Naive B cell (primary cell): ENCODE data around the gene FGF7. TPM values are rescaled to one million over a fixed set of nuclear protein-coding genes. Genes with fewer than 3 reads are reported as not detected.

Experiments
- ATAC-seq, 2 donors: fragments of 150-1000 bp; cut with Tn5 transposase; 2 replicates each; pipeline ENCODE4 v1.10.0; 2021; ENCODE audit warnings: low read depth in 2 of 2, mild to moderate bottlenecking in 2 of 2, moderate library complexity in 2 of 2
- DNase-seq: peaks from one replicate; pipeline ENCODE4 v3.0.0; 2022
- H3K27ac Mint-ChIP-seq, 6 donors: one replicate each; pipeline ENCODE4 v1.8.0; 2020 to 2022; ENCODE audit warnings: mild to moderate bottlenecking in 6 of 6, mixed read lengths in 6 of 6, moderate library complexity in 5 of 6, inconsistent platforms in 2 of 6
- H3K27me3 Mint-ChIP-seq, 3 donors: one replicate each; pipeline ENCODE4 v1.8.0; 2021 to 2022; ENCODE audit warnings: mixed read lengths in 3 of 3, mild to moderate bottlenecking in 1 of 3
- H3K36me3 Mint-ChIP-seq, 2 donors: one replicate each; pipeline ENCODE4 v1.8.0; 2020 to 2022; ENCODE audit warnings: mixed read lengths in 2 of 2, inconsistent platforms in 1 of 2, mild to moderate bottlenecking in 1 of 2
- H3K4me1 Mint-ChIP-seq, 3 donors: one replicate each; pipeline ENCODE4 v1.8.0; 2020 to 2022; ENCODE audit warnings: mixed read lengths in 3 of 3, inconsistent platforms in 1 of 3, mild to moderate bottlenecking in 1 of 3, moderate library complexity in 1 of 3
- H3K4me3 Mint-ChIP-seq, 8 donors: one replicate each; pipeline ENCODE4 v1.8.0; 2020 to 2022; ENCODE audit warnings: mild to moderate bottlenecking in 8 of 8, mixed read lengths in 8 of 8, moderate library complexity in 8 of 8, inconsistent platforms in 2 of 8
- H3K9me3 Mint-ChIP-seq, 7 donors: one replicate each; pipeline ENCODE4 v1.8.0; 2020 to 2022; ENCODE audit warnings: mixed read lengths in 7 of 7, mild to moderate bottlenecking in 5 of 7, inconsistent platforms in 2 of 7, moderate library complexity in 1 of 7
- polyA plus RNA-seq, 6 donors: library from polyadenylated mRNA; unstranded; fragments of 300-500 nt; fragmentation: Illumina TruSeq; gene quantifications; one replicate each; pipeline ENCODE4 v1.2.3, GENCODE V29; 2021; ENCODE audit warnings: low read depth in 6 of 6

The FGF7 gene
- polyA plus RNA-seq, 6 donors from 2014 or later = not detected

GRCh38 chr15:49421991-49422390 is 1.1 kb upstream of the FGF7 start:
- peak overlapping the region in 6 of 8 donors; percentile 4 to 48 (median 26) for H3K4me3 Mint-ChIP-seq
- ATAC-seq (peak in 1 of 2 donors; percentile 28), DNase-seq (peak; percentile 42)
- peaks cover 0 to under 1% (median 0%) of the 10 kb centered on the region in 3 donors for H3K27me3 Mint-ChIP-seq
- no peaks in the 10 kb centered on the region for H3K36me3 Mint-ChIP-seq
- H3K4me1 Mint-ChIP-seq = peaks cover 4 to 8% (median 5%) of the 10 kb centered on the region in 3 donors
- peak overlapping the region in 5 of 6 donors; percentile 39 to 97 (median 87) for H3K27ac Mint-ChIP-seq
- peaks cover 0 to 2% (median 0%) of the 10 kb centered on the region in 7 donors for H3K9me3 Mint-ChIP-seq

- ATAC-seq = no peak
- peaks cover 0 to 2% (median 0%) of the 10 kb centered on the region in 7 donors for H3K9me3 Mint-ChIP-seq
- H3K4me1 Mint-ChIP-seq = peaks cover 4 to 8% (median 5%) of the 10 kb centered on the region in 3 donors
- H3K36me3 Mint-ChIP-seq = no peaks in the 10 kb centered on the region
- no peaks in the 10 kb centered on the region for H3K27me3 Mint-ChIP-seq
- no peak for DNase-seq
- H3K4me3 Mint-ChIP-seq = no peak overlapping the region
- no peak overlapping the region for H3K27ac Mint-ChIP-seq
These were observed 984 bp downstream of the FGF7 start for GRCh38 chr15:49423901-49424550.

- Mint-ChIP-seq H3K4me3 (no peak overlapping the region), H3K27ac (no peak overlapping the region), H3K9me3 (peaks cover 0 to 2% (median 0%) of the 10 kb centered on the region in 7 donors), H3K4me1 (peaks cover 4 to 8% (median 5%) of the 10 kb centered on the region in 3 donors), H3K36me3 (no peaks in the 10 kb centered on the region), H3K27me3 (no peaks in the 10 kb centered on the region)
- ATAC-seq = no peak
- DNase-seq = no peak
These were observed 1.9 kb downstream of the FGF7 start for GRCh38 chr15:49424954-49425353.

- H3K9me3 Mint-ChIP-seq = no peaks in the 10 kb centered on the region
- no peak overlapping the region for H3K27ac Mint-ChIP-seq
- no peak for ATAC-seq
- H3K4me3 Mint-ChIP-seq = no peak overlapping the region
- no peaks in the 10 kb centered on the region for H3K36me3 Mint-ChIP-seq
- no peak for DNase-seq
- H3K27me3 Mint-ChIP-seq = no peaks in the 10 kb centered on the region
- no peaks in the 10 kb centered on the region for H3K4me1 Mint-ChIP-seq
These were observed 4.3 kb downstream of the FGF7 start for GRCh38 chr15:49427372-49427771.

- H3K27me3 Mint-ChIP-seq = no peaks in the 10 kb centered on the region
These were observed 5.5 kb downstream of the FGF7 start for GRCh38 chr15:49428409-49429095.

GRCh38 chr15:49430046-49430445 is 7.0 kb downstream of the FGF7 start:
- Mint-ChIP-seq H3K27me3 (no peaks in the 10 kb centered on the region), H3K9me3 (no peaks in the 10 kb centered on the region), H3K27ac (no peak overlapping the region), H3K4me1 (no peaks in the 10 kb centered on the region), H3K4me3 (no peak overlapping the region), H3K36me3 (no peaks in the 10 kb centered on the region)
- no peak for DNase-seq
- no peak for ATAC-seq

More at GRCh38 chr15:49428409-49429095, 5.5 kb downstream of the FGF7 start:
- H3K36me3 Mint-ChIP-seq = no peaks in the 10 kb centered on the region
- ATAC-seq (no peak), DNase-seq (no peak)
- H3K4me3 Mint-ChIP-seq = no peak overlapping the region
- H3K4me1 Mint-ChIP-seq = no peaks in the 10 kb centered on the region
- no peaks in the 10 kb centered on the region for H3K9me3 Mint-ChIP-seq
- no peak overlapping the region for H3K27ac Mint-ChIP-seq

- no peaks in the 10 kb centered on the region for H3K36me3 Mint-ChIP-seq
- no peak for ATAC-seq
- no peak overlapping the region for H3K4me3 Mint-ChIP-seq
- no peaks in the 10 kb centered on the region for H3K27me3 Mint-ChIP-seq
- no peaks in the 10 kb centered on the region for H3K9me3 Mint-ChIP-seq
- H3K27ac Mint-ChIP-seq = no peak overlapping the region
- H3K4me1 Mint-ChIP-seq = peaks cover 8 to 22% (median 19%) of the 10 kb centered on the region in 3 donors
- DNase-seq = no peak
These were observed 12.1 kb downstream of the FGF7 start for GRCh38 chr15:49435174-49435573.

GRCh38 chr15:49436751-49437150 is 13.7 kb downstream of the FGF7 start:
- H3K27me3 Mint-ChIP-seq = no peaks in the 10 kb centered on the region
- DNase-seq (no peak), ATAC-seq (no peak)
- H3K27ac Mint-ChIP-seq = no peak overlapping the region
- H3K36me3 Mint-ChIP-seq = no peaks in the 10 kb centered on the region
- no peaks in the 10 kb centered on the region for H3K9me3 Mint-ChIP-seq
- no peak overlapping the region for H3K4me3 Mint-ChIP-seq
- peaks cover 8 to 22% (median 19%) of the 10 kb centered on the region in 3 donors for H3K4me1 Mint-ChIP-seq

- Mint-ChIP-seq H3K9me3 (no peaks in the 10 kb centered on the region), H3K4me1 (peaks cover 8 to 22% (median 19%) of the 10 kb centered on the region in 3 donors), H3K27me3 (no peaks in the 10 kb centered on the region), H3K36me3 (no peaks in the 10 kb centered on the region), H3K27ac (peak overlapping the region in 5 of 6 donors; percentile 1 to 81 (median 29)), H3K4me3 (peak overlapping the region in 3 of 8 donors; percentile 3 to 7 (median 5))
- ATAC-seq (peak in 1 of 2 donors; percentile 33), DNase-seq (no peak)
These were observed 16.1 kb downstream of the FGF7 start for GRCh38 chr15:49438962-49439631.

GRCh38 chr15:49439678-49440395 is 16.8 kb downstream of the FGF7 start:
- H3K4me3 Mint-ChIP-seq = no peak overlapping the region

GRCh38 chr15:49441356-49441755 is 18.3 kb downstream of the FGF7 start:
- no peak for DNase-seq
- Mint-ChIP-seq H3K27me3 (no peaks in the 10 kb centered on the region), H3K36me3 (no peaks in the 10 kb centered on the region), H3K27ac (no peak overlapping the region), H3K4me3 (no peak overlapping the region), H3K4me1 (peaks cover 8 to 22% (median 19%) of the 10 kb centered on the region in 3 donors), H3K9me3 (no peaks in the 10 kb centered on the region)
- no peak for ATAC-seq

More at GRCh38 chr15:49439678-49440395, 16.8 kb downstream of the FGF7 start:
- no peak for ATAC-seq
- Mint-ChIP-seq H3K27me3 (no peaks in the 10 kb centered on the region), H3K36me3 (no peaks in the 10 kb centered on the region), H3K27ac (peak overlapping the region in 2 of 6 donors; percentile 33 to 73), H3K4me1 (peaks cover 8 to 22% (median 19%) of the 10 kb centered on the region in 3 donors), H3K9me3 (no peaks in the 10 kb centered on the region)
- no peak for DNase-seq

- H3K27ac Mint-ChIP-seq = no peak overlapping the region
- peaks cover 8 to 22% (median 19%) of the 10 kb centered on the region in 3 donors for H3K4me1 Mint-ChIP-seq
- no peaks in the 10 kb centered on the region for H3K27me3 Mint-ChIP-seq
- DNase-seq = no peak
- no peak overlapping the region for H3K4me3 Mint-ChIP-seq
- no peaks in the 10 kb centered on the region for H3K36me3 Mint-ChIP-seq
- ATAC-seq = no peak
- no peaks in the 10 kb centered on the region for H3K9me3 Mint-ChIP-seq
These were observed 18.8 kb downstream of the FGF7 start for GRCh38 chr15:49441816-49442215.

GRCh38 chr15:49452595-49452994 is 29.6 kb downstream of the FGF7 start:
- Mint-ChIP-seq H3K9me3 (no peaks in the 10 kb centered on the region), H3K36me3 (no peaks in the 10 kb centered on the region), H3K4me1 (no peaks in the 10 kb centered on the region), H3K27me3 (peaks cover 0 to 10% (median 0%) of the 10 kb centered on the region in 3 donors), H3K27ac (no peak overlapping the region), H3K4me3 (no peak overlapping the region)
- ATAC-seq (no peak), DNase-seq (no peak)
